Ramos (cell line): ENCODE data around the gene GULP1.

Experiments used
- in situ Hi-C: fragments of 300-500 bp; cut with MboI; formaldehyde crosslinking; loops from one replicate; pipeline ENCODE4 v1.14.3; 2022; ENCODE audit warnings: low sequenced_read_pairs; ENCODE audit not compliant: unreplicated experiment

Gene GULP1

DNA sequence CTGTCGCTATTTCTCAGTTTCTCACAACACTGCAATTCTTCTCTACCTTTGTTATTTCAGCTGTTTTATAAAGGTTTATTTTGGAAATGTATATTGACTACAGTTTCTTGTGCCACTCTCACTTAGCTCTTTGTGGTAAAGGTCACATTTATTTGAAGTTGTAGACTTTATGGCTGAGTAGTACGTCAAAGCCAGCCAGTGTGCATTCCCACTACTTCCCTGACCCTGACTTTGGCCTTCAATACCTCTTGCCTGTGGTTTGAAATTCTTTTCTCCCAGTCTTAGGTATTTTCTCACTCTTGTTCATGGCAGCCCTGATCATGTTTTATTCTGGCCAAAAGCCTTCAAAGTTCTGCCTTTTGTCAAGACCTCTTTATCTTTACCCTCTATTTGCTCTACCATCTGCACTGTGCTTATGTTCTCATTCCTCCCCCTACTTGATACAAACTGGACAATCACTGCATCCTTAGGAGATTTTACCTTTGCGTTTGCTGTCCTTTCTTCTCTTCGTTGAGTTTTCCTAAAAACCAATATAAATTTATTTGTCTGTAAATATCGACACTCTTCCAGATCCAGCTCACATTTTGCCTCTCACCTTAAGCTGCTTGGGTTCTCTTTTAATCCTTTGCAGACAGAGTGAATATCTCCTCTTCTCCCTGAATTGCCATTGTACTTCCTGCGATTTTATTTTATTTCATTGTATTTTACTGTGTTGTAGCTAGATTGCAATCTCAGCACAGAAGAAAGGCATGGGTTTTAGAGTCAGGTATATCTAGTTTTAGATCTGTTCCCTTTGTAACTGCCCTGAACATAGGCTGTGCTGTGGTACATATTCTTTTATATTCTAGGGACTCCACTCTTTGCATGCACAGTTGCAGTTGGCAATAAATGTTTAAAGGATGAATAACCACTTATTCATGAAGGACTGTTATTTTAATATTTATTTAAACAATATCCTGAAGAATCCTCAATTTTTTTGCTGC lies 31.2 kb downstream of the GULP1 start:
- in situ Hi-C loops, result no loop called here

DNA sequence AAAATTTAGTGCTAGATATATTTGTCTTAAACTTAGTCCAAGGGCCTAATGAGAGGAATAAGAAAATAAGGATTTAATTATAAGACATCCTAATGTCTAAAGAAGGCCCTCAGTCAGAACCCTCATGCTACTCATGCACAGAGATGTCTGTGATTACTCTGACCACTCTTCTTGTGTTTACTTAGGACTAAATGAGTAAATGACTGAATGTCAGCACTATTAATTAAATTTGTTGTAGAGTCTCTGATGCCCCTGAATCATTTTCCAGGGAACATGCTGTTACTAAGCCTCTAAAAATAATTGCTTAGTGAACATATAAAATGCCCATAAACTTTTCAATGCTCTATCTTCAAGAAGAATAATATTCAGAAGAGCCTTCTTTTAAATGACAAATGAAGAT lies 32.4 kb downstream of the GULP1 start:
- in situ Hi-C loops, result no loop called here

DNA sequence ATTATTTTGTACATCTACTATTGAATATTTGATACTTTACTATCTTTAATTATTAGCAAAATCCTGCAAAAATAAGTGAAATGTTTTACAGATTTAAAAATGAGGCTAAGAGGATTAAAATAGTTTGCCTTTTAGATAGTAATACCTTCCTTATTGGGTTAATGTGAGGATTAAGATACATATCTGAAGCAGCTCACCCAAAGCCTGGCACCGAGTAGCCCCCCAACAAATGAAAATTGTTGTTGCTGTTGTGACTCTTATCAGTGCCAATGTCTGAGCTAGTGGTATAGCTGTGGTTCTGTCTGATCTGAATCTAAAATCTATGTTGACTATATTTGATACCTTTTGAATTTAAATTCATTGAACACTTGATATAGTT lies 34.6 kb downstream of the GULP1 start:
- in situ Hi-C loops, result no loop called here

DNA sequence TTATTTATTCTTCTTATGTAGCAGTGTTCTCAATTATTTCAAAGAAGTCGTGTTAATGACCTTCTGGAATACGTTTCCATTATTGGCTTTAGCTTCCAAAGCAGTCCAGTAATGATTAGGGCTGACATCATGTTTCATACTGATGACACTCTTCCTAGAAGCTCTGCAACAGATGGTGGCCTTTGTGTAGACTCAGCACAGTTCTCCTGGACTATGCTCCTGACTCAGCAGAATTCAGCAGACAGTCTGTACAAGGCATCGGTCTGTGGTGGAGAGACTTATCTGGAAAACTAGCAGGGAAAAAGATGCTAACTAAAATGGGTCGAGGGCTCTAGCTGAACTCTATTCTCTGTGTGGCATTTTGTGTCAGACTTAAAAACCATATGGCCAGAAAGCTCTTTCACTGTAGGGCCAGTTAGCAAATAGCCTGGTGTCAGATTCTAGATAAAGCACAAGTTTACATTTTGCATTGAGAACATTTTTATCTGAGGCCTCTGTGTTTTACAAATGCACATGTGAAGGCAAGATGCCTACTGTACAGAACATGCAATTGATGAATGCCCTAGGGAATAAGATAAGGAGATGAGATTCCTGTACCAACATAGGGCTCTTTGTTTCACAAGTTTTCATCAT lies 35.1 kb downstream of the GULP1 start:
- in situ Hi-C loops, result no loop called here

DNA sequence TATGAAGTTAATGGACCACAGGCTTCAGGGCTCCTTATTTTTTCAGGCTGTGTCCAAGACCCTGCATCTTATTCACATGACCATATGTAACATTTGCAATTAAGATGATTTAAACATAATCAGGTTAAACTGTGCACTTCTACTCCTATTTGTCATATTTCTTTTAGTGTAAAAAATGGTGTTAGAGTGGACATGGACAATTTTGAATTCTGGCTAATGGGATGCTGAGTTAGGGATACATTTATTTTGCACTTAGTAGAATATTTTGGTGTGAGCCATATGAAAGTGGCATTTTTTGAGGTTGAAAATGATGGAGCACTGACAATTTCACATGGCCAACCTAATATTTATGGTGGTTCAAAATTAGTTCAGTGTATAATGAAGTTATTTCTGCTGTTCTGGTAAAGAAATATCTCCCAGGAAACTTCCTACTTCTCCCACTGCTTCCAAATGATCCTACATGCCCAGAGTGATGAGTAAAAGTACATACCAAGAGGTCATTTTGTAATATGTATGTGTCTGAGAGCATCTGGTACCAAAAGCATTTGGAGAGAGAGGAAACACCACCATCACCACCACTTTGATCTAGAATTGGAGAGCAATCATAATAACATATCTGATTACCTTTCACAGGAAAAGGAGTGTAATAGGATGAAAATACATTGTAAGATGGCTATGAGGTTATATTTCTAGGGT lies 36.0 kb downstream of the GULP1 start:
- in situ Hi-C loops, result no loop called here

DNA sequence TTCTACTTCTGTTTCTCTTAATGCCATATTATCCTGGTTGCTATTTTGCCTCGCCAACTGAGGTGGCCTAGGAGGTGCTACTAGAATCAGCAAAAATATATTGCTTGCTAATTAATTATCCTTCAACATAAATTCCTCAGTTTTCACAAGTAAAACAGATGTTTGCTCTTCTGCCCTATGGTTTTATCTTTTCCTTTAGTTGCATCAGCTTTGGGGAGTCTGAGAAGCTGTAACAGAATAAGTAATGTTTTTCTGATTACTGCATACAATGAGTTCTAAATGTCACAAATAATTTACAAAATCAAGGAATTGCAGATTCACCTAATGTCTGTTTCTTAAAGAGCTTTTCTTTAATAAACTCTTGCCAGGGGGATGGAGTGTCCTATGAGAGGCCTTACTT lies 36.7 kb downstream of the GULP1 start:
- in situ Hi-C loops, result no loop called here

DNA sequence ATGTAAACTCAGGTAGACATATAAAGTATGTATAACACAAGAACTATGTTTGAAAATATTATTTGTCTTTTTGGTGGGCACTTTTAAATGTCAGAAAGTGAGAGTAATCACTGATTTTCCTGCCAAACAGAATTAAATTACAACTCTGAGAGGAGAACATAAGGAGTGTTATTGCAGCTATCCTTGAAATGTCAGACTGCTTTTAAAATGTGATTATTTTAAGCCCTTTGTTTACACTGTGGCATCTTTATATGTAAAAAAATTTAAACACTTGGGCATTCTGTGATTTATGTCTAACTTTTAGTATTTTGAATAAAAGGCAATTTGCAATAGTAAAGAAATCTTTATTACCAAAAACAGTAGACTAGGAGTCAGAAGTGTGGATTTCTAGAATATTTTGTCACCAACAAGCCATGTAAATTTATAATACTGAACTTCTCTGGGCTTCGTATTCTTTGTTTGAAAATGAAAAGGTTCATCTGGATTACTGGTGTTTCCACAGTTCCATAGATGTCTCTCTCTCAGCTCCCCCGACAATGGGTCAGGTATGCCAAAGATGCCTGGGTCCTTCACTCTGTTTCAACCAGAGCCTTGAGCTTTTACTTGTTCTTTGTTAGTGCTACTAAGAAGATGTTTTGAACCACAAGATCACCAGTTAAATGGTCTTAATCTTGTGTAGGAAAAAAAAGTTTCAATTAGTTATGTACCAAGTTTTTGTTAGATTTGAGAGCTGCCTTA lies 38.8 kb downstream of the GULP1 start:
- in situ Hi-C loops, result no loop called here

DNA sequence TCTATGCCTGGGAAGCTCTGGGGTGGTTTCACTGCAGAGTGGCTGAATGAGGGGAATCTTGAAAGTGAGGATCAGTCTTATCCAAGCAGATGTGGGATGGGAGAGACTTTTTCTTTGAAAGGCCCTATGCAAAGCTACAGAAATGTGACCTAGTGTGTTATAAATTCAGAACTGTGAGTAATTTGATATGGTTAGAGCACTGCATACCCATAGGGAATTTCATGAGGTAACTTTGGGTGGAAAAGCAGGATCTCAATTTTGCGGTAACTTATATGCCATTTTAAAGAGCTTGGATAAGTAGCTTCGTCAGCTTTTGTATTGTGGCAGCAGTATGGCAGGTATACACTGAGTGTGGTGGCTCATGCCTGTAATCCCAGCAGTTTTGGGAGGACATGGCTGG lies 40.9 kb downstream of the GULP1 start:
- in situ Hi-C loops, result no loop called here

DNA sequence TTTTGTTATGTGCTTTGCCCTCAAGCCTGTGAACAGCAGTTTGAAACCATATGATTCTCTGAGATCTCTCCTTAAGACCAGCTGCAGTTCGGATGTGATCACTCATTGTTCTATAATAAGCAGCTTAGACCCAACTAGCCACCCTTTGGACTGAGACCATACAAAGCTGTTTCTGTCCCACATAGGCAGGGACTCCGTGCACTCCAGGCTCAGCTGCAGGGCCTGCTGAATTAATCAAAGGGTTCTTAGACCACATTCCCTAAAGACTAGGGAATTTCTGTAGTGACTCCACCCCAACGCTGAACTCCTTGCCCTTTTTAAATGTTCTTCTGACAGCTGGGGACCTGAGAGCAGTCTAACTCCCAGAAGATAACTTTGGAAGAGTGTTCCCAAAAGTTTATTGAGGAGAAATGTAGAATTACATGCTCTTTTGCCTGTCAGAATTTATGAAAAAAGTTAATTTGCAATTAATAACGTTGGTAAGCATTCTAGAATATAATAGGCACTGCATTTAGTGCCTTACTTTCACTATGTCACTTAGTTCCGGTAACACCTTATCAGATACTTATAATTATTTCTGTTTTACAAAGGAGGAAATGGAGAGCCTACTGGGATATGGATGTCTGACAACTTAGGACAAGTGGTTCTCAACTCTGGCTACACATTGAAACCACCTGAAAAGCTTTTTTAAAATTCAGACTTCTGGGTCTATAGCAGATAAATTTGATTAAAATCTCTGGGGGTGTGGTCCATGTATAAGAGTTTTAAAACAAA lies 42.3 kb downstream of the GULP1 start:
- in situ Hi-C loops, result no loop called here

DNA sequence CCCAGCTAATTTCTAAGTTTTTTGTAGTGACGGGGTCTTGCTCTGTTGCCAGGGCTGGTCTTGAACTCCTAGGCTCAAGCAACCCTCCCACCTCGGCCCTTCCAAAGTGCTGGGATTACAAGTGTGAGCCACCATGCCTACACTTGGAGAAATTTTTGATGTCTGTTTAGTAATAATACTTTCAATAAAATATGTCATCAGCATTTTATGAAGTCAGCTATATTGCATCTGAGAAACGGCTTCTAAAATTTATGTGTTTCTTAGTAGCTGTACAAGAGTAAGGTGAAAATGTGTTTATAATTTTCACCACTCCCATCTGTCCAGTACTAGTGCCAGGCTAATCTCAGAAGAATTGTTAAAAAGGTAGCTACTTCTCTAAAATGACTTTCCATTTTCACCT lies 46.8 kb downstream of the GULP1 start:
- in situ Hi-C loops, result no loop called here

DNA sequence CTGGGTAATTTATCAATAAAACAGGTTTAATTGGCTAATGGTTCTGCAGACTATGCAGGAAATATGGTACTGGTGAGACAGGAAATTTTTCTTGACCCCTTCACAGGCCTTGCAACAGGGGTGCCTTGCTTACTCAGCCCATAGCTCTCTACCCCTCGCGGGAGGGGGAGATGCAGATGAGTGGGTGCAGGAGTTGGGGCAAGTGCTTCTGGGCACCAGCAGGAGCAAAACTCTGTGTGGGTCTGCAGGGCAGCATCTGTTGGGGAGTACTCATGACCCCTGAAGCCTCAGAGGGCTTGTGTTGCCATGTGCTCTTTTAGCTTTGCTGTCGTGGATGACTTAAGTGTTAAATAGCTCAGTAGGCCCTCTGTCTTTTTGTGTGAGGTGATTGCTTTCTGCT lies 48.6 kb downstream of the GULP1 start:
- in situ Hi-C loops, result no loop called here

DNA sequence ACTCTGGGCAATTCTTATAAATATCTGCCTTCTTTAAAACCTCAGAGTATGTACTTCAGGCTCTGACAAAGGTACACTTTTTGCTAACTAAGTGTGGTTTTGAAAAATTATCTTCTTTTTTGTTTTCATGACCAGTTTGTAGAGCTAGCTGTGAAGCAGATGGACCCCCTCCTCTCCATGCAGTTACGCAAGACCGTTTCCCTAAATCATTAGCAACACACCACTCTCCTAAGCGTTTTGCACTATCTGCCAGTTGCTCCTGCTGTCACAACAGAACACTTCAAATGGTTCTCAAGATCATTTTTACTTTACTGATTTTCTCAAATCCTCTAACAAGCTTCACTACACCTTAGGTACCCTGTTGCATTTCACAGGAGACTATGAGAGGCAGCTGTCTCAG lies 53.3 kb downstream of the GULP1 start:
- in situ Hi-C loops, result no loop called here

DNA sequence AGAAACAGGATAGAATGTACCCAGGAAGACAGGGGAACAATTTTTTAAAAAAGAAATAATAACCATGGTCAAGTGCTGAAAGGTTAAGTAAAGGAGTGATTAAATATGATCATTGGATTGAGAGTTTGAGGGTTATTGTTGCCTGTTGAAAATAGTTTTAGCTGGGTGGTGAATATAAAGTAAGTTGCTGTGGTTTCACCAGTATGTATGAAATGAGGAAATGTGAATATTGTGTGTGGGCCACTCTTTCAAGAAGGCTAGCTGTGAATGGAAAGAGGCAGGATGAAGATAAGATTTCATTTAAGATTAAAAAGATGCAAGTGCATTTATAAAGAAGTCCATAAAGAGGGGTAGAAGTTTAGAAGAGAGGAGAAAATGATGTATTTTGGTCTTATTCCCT lies 53.8 kb downstream of the GULP1 start:
- in situ Hi-C loops, result no loop called here

DNA sequence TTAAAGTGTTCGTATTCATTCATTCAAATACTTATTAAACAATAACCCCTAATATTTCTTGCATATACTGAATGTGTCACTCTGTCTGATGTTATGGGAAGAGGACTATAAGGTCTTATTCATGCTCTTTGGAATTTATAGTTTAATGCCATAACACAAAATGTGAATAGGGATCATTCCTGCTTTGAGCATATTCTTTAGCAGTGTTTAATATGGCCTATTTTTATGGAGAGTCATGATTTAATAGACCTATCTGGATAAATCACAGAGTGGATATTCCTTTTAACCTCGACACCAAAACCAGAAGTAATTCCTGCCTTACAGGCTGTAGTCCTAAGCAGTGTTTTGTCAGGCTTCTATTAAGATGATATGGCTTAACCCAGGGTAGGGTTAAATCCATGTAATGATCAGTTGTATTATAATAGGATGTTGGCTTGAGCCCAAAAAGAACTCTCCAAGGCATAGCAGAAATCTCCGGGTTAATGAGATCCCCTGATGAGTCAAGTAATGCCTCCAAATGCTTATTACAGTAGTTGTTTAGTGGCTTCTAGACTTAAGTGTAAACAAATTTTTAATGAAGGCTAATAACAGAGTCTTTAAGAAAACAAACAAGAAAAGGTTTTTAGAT lies 54.3 kb downstream of the GULP1 start:
- in situ Hi-C loops, result no loop called here

DNA sequence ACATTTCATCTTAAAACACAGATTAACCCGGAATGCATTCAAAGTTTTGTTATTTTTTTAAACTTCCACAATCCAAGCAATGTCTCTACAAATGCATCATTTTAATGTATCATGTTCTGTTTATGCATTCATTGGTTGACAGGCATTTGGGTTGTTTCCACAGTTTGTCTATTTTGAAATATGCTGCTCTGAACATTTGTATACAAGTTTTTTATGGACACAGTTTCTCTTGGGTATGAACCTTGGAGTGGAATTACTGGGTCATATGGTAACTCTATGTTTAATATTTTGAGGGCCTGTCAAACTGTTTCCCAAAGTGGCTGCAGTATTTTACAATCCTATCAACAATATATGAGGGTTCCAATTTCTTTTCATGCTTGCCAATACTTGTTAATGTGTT lies 57.3 kb downstream of the GULP1 start:
- in situ Hi-C loops, result no loop called here

DNA sequence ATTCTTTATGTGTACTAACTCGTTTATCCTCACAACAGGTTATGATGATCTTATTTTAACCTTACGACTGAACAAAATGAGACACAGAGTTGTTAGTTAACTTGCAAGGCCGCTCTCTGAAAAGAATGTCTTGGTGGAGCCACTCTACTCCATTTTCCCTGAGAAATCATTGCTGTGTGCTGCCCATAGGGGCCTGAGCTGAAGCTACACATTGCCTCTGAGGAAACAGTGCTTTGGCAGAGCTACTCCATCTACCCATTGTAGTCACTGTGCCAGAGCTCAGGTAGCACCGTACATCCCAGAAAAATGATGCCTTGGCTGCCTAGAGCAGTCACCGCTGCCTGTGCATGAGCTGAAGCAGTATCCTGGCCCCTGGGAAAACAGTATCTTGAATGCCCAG lies 61.6 kb downstream of the GULP1 start:
- in situ Hi-C loops, result no loop called here

DNA sequence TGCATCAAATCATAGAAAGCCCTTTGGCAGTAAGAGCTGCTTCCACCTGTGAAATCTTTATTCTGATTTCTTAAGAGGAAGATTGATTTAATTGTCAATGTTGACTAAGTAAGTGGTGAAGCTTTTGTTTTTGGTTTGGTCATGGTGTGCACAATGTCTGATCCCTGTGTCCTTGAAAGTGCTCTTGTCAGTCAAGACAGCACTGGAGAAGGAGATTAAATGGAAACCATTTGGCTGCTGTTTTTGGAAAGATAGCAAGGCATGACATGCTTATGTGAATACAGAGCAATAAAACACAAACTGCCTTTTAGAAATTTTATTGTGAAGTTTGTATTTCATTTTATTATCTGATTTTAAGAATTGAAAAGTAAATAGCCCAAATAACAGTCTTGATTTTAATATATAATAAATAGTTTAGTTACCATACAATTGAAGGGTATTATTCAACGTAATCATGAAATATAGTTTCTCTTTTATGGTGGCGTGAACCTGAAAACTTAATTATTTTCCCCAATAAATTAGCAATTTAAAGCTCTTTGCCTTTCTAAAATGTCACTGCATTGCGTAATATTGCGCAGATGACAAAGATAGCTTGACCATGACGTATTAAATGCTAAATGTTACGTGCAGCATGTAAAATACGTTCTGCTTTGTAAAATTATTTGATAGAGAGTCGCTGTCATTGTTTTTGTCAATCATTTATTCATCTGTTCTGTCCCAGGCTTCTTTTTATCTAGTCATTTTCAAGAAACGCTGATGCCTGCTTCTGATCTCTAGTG lies 69.0 kb downstream of the GULP1 start:
- in situ Hi-C loops, result no loop called here

DNA sequence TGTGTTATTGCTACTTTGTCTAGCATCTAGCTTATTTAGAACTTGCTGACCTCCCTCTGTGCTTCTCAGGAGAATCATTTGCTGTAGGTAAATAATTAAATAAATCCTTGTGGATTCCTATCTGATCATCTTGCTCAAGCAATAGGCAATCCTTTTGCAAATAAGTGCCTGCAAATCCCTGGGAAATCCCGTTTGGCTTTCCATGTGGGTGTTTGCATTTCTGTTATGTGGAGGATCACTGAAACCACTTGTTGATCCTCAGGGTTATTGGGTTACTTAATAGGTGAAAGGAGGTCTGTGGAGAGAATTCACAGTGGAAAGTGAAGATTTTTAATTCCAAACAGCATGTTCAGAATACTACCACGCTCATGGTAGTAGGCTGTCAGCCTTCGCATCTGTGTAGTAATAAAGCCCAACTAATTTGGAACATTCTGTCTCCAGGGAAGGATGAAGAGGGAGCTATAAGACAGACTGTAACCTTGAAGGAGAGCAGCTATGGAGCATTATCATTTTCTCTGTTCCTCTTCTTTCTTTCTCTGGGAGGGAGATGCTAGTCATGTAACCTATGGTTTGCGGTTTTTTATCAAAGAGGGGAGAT lies 72.5 kb downstream of the GULP1 start:
- in situ Hi-C loops, result no loop called here
